DMS79 (cell line): ENCODE results near the gene VPS11.
"Not testable (repeated sequence)": the region's sequence is repeated elsewhere in the genome, so short reads cannot be mapped to it uniquely, and the experiment has no call there.

Experiments
- DNase-seq: peaks from one replicate; lab custom pipeline; 2025; lab: John Stamatoyannopoulos, UW

VPS11 gene

DNA sequence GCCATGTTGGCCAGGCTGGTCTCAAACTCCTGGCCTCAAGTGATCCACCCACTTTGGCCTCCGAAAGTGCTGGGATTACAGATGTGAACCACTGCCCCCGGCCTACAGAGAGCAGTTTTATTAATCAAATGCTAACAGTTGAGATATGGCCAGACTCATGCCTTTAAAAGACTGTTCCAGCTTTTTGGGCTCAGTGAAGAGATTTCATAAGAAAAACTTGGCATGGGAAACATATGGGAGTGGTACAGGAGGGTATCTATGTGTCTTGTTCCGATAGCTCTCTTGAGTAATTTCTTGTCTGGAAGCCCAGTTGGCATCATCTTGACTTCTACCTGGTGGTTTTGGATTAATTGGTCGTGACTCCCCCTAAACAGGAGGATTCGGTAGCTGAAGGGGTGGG lies 28.7 kb upstream of the VPS11 start:
- no peak for DNase-seq

- DNase-seq = not testable (repeated sequence)
Observed at GRCh38 chr11:119039471-119039870, 28.1 kb upstream of the VPS11 start.

GRCh38 chr11:119041821-119042514 lies 25.6 kb upstream of the VPS11 start:
- no peak for DNase-seq

- DNase-seq = no peak
Observed at GRCh38 chr11:119042927-119043326, 24.7 kb upstream of the VPS11 start.

DNA sequence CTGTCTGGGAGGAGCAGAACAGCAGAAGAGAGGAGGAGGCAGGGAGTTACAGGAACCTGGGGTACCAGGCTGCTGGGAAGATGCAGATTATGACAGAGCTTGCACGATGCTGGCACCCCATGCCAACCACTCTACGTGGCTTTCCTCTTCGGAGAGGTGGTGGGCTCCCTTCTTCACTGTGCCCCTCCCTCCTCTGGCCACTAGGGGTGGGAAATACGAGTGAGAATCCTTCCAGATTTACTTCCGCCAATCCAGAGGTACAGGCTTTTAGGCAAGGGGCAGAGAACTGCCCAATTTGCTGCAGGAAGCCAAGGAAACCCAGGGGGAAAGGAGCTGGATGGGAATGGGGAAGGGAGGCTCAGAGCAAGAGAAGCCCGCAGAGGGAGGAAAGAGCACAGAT lies 22.9 kb upstream of the VPS11 start:
- no peak for DNase-seq

DNA sequence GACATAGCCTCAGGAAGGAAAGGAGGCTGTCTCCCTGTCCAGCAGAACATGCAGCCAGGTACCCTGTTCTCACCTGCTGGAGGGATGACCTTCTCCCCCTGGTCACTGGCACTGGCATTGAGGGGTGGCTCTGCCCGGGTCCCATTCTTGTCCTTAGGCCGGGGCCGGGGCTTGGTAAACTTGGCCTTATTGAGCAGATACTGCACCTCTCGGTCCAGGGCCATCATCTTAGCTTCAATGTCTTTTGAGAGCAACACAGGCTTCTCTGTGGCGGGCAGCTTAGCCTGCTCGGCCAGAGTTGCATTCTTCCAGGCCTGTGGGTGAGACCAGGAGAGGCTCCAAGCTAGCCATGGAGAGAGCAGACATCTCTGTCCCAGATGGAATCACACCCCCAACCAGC lies 21.1 kb upstream of the VPS11 start:
- no peak for DNase-seq

DNA sequence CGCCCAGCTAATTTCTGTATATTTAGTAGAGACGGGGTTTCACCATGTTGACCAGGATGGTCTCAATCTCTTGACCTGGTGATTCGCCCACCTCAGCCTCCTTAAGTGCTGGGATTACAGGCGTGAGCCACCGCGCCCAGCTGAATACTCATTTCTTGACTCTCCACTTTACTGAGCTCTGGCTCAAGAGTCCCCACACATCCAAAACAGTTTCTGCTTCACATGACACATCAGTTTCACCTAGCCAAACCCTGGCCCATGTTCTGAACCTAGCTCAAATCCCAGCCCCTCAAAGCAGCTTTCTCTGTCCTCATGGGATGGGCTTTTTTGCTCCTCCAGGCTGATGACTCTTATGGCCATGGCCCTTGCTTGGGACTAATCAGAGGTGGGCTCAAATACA lies 20.4 kb upstream of the VPS11 start:
- no peak for DNase-seq

DNA sequence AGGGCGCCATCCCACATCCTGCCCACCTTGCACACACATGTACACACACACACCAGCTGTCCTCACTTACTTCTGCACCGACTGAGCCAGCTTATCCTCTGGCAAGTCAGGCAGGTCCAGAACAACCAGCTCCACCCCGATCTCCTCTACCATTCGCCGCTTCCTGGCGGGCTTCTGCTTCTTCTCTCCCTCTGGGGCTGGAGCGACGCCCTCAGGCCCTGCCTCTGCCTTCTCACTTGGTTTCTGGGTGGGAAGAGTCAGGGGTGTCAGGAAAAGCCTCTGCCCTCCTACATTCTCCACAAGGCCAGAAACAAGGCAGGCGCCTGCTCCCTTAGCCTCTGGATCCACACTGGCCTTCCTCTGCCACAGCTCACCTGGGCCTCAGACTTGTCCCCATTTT lies 19.0 kb upstream of the VPS11 start:
- DNase-seq = no peak

GRCh38 chr11:119049081-119049480 lies 18.5 kb upstream of the VPS11 start:
- no peak for DNase-seq

GRCh38 chr11:119051440-119052162 lies 16.0 kb upstream of the VPS11 start:
- DNase-seq = no peak

DNA sequence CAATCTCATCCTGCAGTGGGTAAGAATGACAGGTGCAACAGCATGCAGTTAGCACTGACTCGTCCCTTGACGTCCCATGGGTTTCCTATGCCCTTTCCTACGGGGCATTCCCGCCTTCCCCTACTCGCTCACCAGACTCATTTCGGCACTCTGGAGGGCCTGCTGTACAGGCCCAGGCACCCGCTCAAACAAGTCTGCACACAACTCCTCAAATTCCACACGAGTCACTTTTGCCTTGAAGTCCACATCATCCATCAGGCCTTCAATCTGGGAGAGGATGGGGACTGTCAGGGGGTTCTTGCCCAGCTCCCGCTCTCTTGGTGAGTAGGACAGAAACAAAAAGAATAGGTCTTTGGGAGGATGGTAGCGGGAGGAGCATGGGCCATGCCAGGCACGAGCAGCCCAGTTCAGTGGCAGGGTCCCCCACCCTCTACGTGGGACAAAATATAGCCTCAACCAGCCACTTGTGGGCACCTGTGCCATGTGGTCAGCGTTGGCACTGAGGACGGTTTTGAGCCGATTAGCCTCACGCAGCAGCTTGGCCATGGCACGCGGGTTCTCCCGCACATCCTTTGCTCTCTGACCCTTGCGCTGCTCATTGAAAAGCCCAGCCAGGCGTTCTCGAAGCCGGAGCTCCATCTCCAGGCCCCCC lies 15.3 kb upstream of the VPS11 start:
- no peak for DNase-seq

DNA sequence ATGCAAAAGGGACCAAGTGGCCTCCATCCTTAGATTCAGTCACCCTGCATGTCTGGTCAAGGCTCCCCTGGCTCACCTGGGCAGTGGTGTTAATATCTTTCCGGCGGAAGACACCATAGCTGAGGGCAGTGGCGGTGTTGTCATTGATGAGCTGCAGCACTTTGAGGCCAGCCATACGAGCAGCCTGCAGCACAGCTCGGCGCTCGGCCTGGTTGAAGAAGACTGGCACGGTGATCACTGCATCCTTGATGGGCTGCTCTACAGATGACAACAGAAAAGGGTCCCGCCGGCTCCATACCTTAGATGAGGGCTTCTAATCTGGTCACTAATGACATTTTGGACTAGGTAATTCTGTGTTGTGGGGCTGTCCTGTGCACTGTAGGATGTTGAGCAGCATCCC lies 13.2 kb upstream of the VPS11 start:
- DNase-seq = no peak

- no peak for DNase-seq
Observed at GRCh38 chr11:119055901-119056300, 11.7 kb upstream of the VPS11 start.

DNA sequence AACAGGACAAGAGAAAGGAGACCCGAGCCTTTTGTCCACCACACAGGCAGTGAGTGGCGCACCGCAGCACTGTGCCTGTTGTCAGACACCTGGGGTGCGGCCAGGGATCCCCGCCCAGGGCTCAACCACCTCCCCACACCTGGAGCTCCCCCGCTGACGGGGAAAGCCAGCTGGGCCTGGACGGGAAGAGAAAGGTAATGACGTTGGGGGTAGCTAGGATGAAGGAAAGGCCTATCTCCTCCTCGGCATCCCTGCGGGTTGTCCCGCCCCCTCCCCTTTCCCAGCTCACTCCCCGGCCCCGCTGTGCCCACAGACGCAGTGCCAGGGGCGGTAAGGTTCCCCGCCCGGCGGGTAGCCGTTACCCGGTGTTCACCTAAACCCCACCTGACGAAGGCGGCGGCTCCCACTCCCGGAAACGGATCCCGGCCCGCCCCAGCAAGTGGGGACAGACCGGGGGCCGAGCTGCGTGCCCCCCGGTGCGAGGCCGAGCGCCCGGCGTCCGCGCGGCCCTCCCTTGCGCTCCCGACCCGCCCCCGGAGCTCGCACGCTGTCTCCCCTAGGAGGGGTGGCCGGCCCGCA lies 11.1 kb upstream of the VPS11 start:
- DNase-seq = peak; percentile 24

- peak; percentile 96 for DNase-seq
Observed at GRCh38 chr11:119057000-119057769, 10.4 kb upstream of the VPS11 start, which contains the start of gene HYOU1. TSS of gene HYOU1 (minus strand) at chr11:119057205. CDS start at chr11:119056160, 1,045 bp downstream.

- not testable (repeated sequence) for DNase-seq
Observed at GRCh38 chr11:119059128-119059527, 8.5 kb upstream of the VPS11 start.

GRCh38 chr11:119061256-119061655 lies 6.4 kb upstream of the VPS11 start:
- DNase-seq = no peak

- DNase-seq = no peak
Observed at GRCh38 chr11:119062779-119063178, 4.8 kb upstream of the VPS11 start.

- DNase-seq = no peak
Observed at GRCh38 chr11:119065369-119065768, 2.2 kb upstream of the VPS11 start.

- no peak for DNase-seq
Observed at GRCh38 chr11:119077839-119078238, 10.2 kb downstream of the VPS11 start.

- no peak for DNase-seq
Observed at GRCh38 chr11:119078675-119079420, 11.2 kb downstream of the VPS11 start.
